HEK293T (cell line): ENCODE data around the gene TBC1D14.

Experiments
- FOXA1 ChIP-seq: fragments of 450-650 bp; IDR thresholded peaks from 2 replicates; pipeline ENCODE4 v1.6.1; 2016; ENCODE audit warnings: mild to moderate bottlenecking
- NFRKB ChIP-seq: fragments of 450-650 bp; IDR thresholded peaks from 2 replicates; pipeline ENCODE4 v1.6.1; 2016; ENCODE audit warnings: mild to moderate bottlenecking, moderate library complexity

- TF ChIP-seq FOXA1 (no peak), NFRKB (no peak)
These were observed 156.9 kb downstream of the TBC1D14 start for GRCh38 chr4:7066493-7066892.
